Stimulated activated CD4-positive, alpha-beta T cell treated with anti-CD3 and anti-CD28 coated beads, Interleukin-12 subunit alpha, Interleukin-12 subunit beta, amount 100 ng/mL, for 48 hours (primary cell): ENCODE data around the gene TSPEAR.
A peak's percentile ranks its signal among the peaks of the same experiment; 100 is the strongest.

Experiments used
- DNase-seq, 3 donors: peaks; one replicate each; pipeline ENCODE4 v3.0.0-alpha.2; 2020; ENCODE audit warnings: low read depth in 2 of 3, low spot score in 1 of 3

Gene TSPEAR

GRCh38 chr21:44455524-44456213 lies 255.7 kb downstream of the TSPEAR start:
- peak in 1 of 3 donors; percentile 9 for DNase-seq

GRCh38 chr21:44454747-44455523 lies 256.4 kb downstream of the TSPEAR start, which contains the start of gene LRRC3:
Gene LRRC3, plus strand, starts transcription at chr21:44455510. Its CDS starts 1,135 bp downstream, at chr21:44456645.
- peak; percentile 72 to 77 (median 73) for DNase-seq

- no peak for DNase-seq
Measured at GRCh38 chr21:44454058-44454457, 257.3 kb downstream of the TSPEAR start.

GRCh38 chr21:44453120-44453519 lies 258.3 kb downstream of the TSPEAR start:
- no peak for DNase-seq

GRCh38 chr21:44450999-44451398 lies 260.4 kb downstream of the TSPEAR start:
- DNase-seq, result no peak

GRCh38 chr21:44450402-44450801 lies 261.0 kb downstream of the TSPEAR start:
- DNase-seq, result no peak

- DNase-seq, result no peak
Measured at GRCh38 chr21:44449473-44450363, 261.7 kb downstream of the TSPEAR start.

- no peak for DNase-seq
Measured at GRCh38 chr21:44448651-44449131, 262.7 kb downstream of the TSPEAR start.
